GM18858 (cell line): ENCODE results near the gene C10orf90.

Experiments
- ATAC-seq: cut with Tn5 transposase; IDR thresholded peaks from one replicate; pipeline ENCODE4 v1.9.1; 2021; ENCODE audit not compliant: unreplicated experiment

The C10orf90 gene

GRCh38 chr10:126586128-126586527, 84.4 kb downstream of the C10orf90 start:
- no peak for ATAC-seq

DNA sequence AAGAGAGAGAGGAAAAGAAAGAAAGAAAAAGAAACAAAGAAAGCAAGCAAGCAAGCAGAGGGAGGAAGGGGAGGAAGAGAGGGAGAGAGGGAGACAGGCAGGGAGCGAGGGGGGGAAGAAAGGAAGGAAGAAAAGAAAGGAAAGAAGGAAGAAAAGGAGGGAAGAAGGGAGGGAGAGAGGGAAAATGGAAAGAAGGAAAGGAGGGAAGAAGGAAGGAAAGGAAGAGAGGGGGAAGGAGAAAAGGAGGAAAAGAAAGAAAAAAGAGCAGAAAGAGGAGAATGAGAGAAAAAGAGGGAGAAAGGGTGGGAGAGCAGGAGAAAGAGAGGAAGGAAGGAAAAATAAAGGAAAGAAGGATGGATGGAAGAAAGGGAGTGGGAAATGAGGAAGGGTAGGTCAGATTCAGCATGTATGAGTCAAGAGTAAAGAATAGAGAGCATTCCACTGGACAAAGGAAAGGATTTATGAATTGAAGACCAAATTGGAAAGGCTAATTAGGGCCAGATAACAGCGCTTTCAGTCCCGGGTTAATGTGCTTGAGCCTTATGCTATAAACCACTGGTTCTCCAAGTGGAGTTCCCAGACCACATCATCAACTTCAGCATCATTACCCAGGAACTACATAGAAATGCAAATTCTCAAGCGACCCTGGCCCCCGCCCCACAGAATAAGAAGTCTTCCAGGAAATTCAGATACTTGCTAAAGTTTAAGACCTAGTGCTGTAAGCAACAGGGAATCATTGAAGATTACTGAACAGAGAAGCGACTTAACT, 85.1 kb downstream of the C10orf90 start:
- no peak for ATAC-seq

DNA sequence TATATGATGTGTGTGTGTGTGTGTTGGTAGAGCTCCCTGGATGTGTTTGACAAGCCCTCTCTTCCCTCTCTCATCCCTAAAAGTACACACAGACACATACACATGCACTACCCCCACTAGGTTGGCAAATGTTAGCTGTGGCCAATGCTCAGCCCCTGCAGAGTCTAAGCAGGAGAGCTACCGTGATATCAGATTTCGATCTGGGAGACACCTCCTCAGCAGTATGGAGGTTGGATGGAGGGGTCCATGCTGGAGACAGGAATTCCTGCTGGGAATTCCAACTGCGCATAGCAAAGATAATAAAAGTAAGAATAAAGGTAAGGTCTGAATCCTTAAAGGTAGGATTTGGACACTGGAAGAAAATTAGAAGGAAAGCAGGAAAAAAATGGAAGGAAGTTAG, 85.7 kb downstream of the C10orf90 start:
- no peak for ATAC-seq

GRCh38 chr10:126583552-126584200, 86.8 kb downstream of the C10orf90 start:
- ATAC-seq: no peak

- ATAC-seq: no peak
Observed at GRCh38 chr10:126581648-126582046, 88.8 kb downstream of the C10orf90 start.

- ATAC-seq: no peak
Observed at GRCh38 chr10:126580873-126581647, 89.4 kb downstream of the C10orf90 start.

GRCh38 chr10:126576336-126576735, 94.2 kb downstream of the C10orf90 start:
- no peak for ATAC-seq

GRCh38 chr10:126570621-126571602, 99.6 kb downstream of the C10orf90 start:
- no peak for ATAC-seq

- no peak for ATAC-seq
Observed at GRCh38 chr10:126570245-126570570, 100.3 kb downstream of the C10orf90 start.

DNA sequence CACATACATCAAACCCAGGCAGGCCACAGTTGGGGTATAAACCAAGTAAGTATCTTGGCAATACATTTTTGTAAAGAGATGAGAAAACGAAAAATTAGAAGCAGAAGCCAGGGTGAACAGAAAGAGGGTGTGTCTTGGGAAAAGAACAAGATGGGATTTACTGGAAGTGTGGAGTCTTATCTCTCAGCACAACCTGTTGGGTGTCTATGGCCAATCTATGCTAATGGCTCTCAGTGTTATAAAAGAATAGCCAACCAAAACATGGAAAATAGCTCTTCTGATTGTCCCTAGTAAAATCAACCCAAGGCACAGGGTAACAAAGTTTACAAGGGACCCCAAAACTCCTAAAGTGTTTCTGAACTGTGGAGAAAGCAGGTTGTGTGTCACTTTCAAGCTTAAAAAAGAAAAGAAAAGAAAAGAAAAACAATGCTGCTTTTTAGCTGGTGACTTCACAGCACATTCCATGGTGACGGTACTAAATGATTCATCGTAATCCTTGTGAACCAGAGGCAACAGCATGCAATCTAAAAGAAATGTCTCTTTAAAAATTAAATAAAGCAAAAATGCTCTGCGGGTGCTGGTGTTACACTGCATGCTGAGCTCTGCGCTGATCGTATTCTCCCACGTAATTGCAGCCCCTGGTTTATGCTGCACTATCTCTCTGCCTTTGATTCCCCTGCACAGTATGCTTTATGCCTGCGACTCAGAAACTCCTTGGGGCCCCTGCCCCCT, 100.8 kb downstream of the C10orf90 start:
- no peak for ATAC-seq

DNA sequence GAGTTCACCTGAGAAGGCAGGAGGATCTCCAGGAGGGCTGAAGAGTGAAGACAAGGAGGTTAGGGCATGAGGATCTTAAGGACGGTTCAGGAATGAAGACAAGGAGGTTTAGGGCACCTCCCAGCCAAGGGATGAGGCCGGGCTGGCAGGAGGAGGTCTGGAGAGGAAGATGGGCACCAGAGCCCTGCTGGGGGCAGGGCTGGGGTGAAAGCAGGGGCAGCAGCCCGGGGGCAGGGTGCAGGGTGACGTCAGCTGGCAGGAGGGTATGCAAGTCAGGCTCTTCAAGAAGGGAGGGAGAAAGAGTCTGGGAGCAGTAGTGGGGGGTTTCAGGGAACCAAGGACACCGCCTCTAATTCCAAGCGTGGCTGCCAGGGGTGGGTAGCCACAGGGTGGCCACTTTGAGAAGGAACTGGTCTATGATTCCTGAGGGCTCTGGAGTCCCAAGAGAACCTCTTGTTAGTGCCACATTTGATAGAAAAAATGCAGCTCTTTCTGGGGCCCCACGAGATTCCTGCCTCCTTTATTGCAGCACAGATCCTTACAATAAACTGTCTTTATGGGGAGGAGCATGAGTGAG, 101.6 kb downstream of the C10orf90 start:
- no peak for ATAC-seq

DNA sequence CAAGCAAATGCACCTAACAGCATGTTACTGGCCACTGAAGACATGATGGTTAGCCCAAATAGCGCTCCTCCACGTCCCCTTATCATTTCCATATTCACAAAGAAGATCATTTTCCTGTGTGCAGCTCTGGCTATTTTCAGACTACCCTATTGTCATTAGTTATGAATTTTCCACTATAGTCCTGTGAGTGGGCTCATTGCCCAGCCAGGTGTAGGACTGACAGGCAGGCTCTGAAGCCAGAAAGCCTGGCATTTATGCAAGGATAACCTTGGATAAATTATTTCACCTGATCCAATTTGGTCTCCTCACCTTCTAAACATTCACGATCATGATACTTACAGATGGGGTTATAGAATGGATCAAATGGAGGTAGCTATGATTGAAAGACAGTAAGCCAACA, 104.6 kb downstream of the C10orf90 start:
- no peak for ATAC-seq

GRCh38 chr10:126565441-126565840, 105.1 kb downstream of the C10orf90 start:
- no peak for ATAC-seq

- no peak for ATAC-seq
Observed at GRCh38 chr10:126564326-126564888, 106.1 kb downstream of the C10orf90 start.

- no peak for ATAC-seq
Observed at GRCh38 chr10:126563361-126563760, 107.1 kb downstream of the C10orf90 start.

DNA sequence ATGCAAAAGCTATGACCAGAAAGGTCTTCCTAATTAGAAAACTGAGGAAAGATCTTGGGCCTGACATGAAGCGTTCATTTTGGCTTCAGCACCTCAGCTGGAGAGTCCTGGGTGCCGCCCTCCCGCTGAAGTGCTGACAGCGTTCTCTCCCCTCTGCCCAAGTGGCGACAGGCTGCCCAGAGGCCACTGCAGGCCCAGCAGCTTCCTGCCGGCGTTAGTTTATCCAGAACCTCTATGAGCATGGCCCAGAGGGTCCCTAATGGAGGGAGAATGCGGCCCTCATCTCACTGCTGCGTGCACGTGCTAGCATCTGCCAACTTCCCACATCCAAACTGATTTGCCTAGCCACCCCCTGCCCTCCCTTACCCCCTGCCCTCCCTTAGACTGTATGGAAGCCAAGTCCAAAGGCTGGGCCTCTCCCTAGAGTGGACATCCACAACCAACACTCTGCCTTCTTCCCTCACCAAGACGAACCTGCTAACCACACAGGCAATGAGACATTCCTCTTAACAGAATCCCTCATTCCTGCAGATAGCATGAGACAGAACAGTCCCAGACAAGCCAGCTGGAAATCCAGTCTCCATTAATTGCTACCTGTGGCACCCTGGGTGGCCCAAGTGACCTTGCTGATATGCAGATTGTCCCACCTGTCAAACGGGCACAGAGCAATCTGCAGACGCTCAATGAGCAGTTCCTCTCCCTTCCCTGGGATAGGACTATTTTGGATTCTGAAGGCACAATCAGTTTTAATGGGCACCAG, 108.4 kb downstream of the C10orf90 start:
- ATAC-seq: no peak

DNA sequence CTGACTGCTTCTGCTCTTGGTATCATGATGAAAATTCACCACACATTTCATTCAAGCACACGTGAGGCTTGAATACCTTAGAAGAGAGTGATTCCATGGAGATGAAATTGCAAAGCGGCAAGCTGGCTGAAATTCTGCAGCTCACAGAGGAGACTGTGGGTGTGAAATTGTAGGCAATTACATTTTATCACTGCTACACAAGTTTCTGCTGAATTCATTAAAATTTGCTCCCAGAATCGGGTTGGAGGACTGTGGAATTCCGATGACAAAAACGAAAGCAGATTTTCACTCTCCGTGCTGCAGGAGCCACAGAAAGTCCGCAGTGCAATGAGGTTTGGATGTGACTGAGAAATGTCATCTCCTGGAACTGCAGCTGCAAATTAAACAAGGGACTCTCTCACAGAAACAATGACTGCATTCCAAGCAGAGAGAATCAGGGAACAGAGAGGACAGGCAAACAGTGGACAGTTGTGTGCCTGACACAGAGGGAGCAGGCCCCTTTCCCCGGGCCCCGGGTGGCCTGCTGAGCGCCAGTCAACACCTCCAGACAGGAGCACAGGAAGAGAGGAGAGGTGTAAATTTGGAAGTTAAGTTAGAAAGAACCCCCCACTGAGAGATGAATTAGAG, 109.1 kb downstream of the C10orf90 start:
- ATAC-seq: no peak

DNA sequence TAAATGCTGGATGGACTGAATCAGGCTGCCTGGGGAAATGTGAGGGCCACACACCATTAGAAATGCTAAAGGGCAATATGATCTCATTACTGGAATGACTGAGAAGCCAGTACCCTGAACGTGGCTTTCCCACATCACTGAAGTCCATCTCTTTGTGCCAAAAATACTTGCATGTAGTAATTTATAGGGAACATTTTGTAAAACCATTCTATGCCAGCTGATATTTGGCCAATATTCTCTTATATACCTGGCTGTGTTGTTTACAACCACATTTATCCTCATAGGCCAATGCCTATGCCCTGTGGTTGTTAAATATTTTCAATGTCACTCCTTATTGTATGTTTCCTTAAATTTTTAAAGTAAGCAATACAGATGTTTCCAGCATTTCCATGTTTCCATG, 111.6 kb downstream of the C10orf90 start:
- no peak for ATAC-seq
